SK-N-SH (cell line): ENCODE data around the gene ATP2A2. TPM values are rescaled to one million over a fixed set of nuclear protein-coding genes. Genes with fewer than 3 reads are reported as not detected.

ENCODE experiments used
- CTCF ChIA-PET: fragments of 300-600, 350-600 bp; formaldehyde crosslinking; extraction: SDS; loops from one replicate; lab custom pipeline; 2021; lab: Yijun Ruan, JAX
- POLR2A ChIA-PET: fragments of 350-600 bp; sonication (Branson Sonifier 250); formaldehyde crosslinking; extraction: SDS; loops from one replicate; lab custom pipeline; 2020; ENCODE audit warnings: antibody characterized with exemption, inconsistent platforms; lab: Yijun Ruan, JAX
- DNase-seq: peaks from one replicate; pipeline ENCODE4 v3.0.0; 2012
- H2AFZ ChIP-seq: fragments of 200-600 bp; sonication (generic); 2 replicates; pipeline ENCODE4 v1.8.1; 2016; ENCODE audit warnings: antibody characterized with exemption, mild to moderate bottlenecking, low read depth
- H3F3A ChIP-seq: fragments of 200-600 bp; sonication (generic); replicated peaks from 2 replicates; pipeline ENCODE3; 2016; ENCODE audit warnings: antibody characterized with exemption, mild to moderate bottlenecking; ENCODE audit not compliant: insufficient read depth
- H3K27ac ChIP-seq, 2 experiments: fragments of 200-500 bp in 1 of 2; fragments of 200-600 bp in 1 of 2; sonication (Bioruptor generic) in 1 of 2; sonication (generic), shearing (Covaris generic) in 1 of 2; 2 replicates each; pipeline versions ENCODE4 v1.5.1 to v1.6.1; 2014 to 2016; ENCODE audit warnings: low read depth in 2 of 2, inconsistent platforms in 1 of 2, low read length in 1 of 2, mild to moderate bottlenecking in 1 of 2, mixed read lengths in 1 of 2
- H3K27me3 ChIP-seq: fragments of 200-600 bp; sonication (generic), shearing (Covaris generic); 2 replicates; pipeline ENCODE4 v1.6.1; 2016; ENCODE audit warnings: mixed run types; ENCODE audit not compliant: insufficient read depth
- H3K36me3 ChIP-seq, 2 experiments: fragments of 200-500 bp in 1 of 2; fragments of 200-600 bp in 1 of 2; sonication (Bioruptor generic) in 1 of 2; sonication (generic) in 1 of 2; replicated peaks in 1 of 2; 2 replicates each; pipeline versions ENCODE3 to v1.5.1; 2014 to 2016; ENCODE audit warnings: low read length in 1 of 2, mild to moderate bottlenecking in 1 of 2; ENCODE audit not compliant: insufficient read depth in 2 of 2, control insufficient read depth in 1 of 2
- H3K4me1 ChIP-seq, 2 experiments: fragments of 200-500 bp in 1 of 2; fragments of 200-600 bp in 1 of 2; sonication (Bioruptor generic) in 1 of 2; sonication (generic), shearing (Covaris generic) in 1 of 2; 2 replicates each; pipeline versions ENCODE4 v1.5.1 to v1.6.1; 2014 to 2016; ENCODE audit warnings: low read depth in 1 of 2, low read length in 1 of 2, mixed run types in 1 of 2; ENCODE audit not compliant: insufficient read depth in 2 of 2, control insufficient read depth in 1 of 2
- H3K4me2 ChIP-seq: fragments of 200-600 bp; sonication (generic), shearing (Covaris generic); 2 replicates; pipeline ENCODE4 v1.6.1; 2017; ENCODE audit warnings: mixed run types
- H3K4me3 ChIP-seq, 2 experiments: fragments of 200-500 bp in 1 of 2; fragments of 200-600 bp in 1 of 2; sonication (Bioruptor generic) in 1 of 2; sonication (generic), shearing (Covaris generic) in 1 of 2; 2 replicates each; pipeline versions ENCODE4 v1.5.1 to v1.8.1; 2014 to 2016; ENCODE audit warnings: low read depth in 2 of 2, inconsistent platforms in 1 of 2, low read length in 1 of 2, mild to moderate bottlenecking in 1 of 2, mixed read lengths in 1 of 2, moderate library complexity in 1 of 2
- H3K79me2 ChIP-seq: fragments of 200-600 bp; sonication (generic); 2 replicates; pipeline ENCODE4 v1.8.1; 2017; ENCODE audit warnings: mild to moderate bottlenecking; ENCODE audit not compliant: insufficient read depth
- H3K9ac ChIP-seq: fragments of 200-600 bp; sonication (generic); 2 replicates; pipeline ENCODE4 v1.6.1; 2017; ENCODE audit warnings: mixed run types
- H3K9me2 ChIP-seq: fragments of 200-600 bp; sonication (generic); 2 replicates; pipeline ENCODE4 v1.6.1; 2017; ENCODE audit warnings: mixed run types
- H3K9me3 ChIP-seq: fragments of 200-600 bp; sonication (generic); 2 replicates; pipeline ENCODE4 v1.6.1; 2017; ENCODE audit warnings: mixed run types, mild to moderate bottlenecking, moderate library complexity
- H4K20me1 ChIP-seq: fragments of 200-600 bp; sonication (generic); 2 replicates; pipeline ENCODE4 v1.6.1; 2017; ENCODE audit warnings: mild to moderate bottlenecking, mixed run types; ENCODE audit not compliant: insufficient read depth
- CTCF ChIP-seq: fragments of 200-600 bp; sonication (generic); IDR thresholded peaks from 2 replicates; pipeline ENCODE4 v1.6.1; 2017; ENCODE audit warnings: antibody characterized with exemption, mild to moderate bottlenecking, moderate library complexity
- ELF1 ChIP-seq: IDR thresholded peaks from 2 replicates; pipeline ENCODE4 v1.4.0; 2012
- EZH2phosphoT487 ChIP-seq: fragments of 200-600 bp; sonication (generic); IDR thresholded peaks from 2 replicates; pipeline ENCODE4 v1.6.1; 2017; ENCODE audit warnings: low read depth, mixed run types, mild to moderate bottlenecking, antibody characterized with exemption, moderate library complexity, borderline replicate concordance
- NRF1 ChIP-seq: IDR thresholded peaks from 2 replicates; pipeline ENCODE4 v1.6.1; 2012; ENCODE audit warnings: low read depth, mild to moderate bottlenecking, low read length
- PBX3 ChIP-seq: IDR thresholded peaks from 2 replicates; pipeline ENCODE4; 2012
- RAD21 ChIP-seq: IDR thresholded peaks from 2 replicates; pipeline ENCODE4 v1.6.1; 2012; ENCODE audit warnings: mild to moderate bottlenecking, low read length
- RCOR1 ChIP-seq: fragments of 150-350 bp; IDR thresholded peaks from 2 replicates; pipeline ENCODE4 v1.6.1; 2017; ENCODE audit warnings: antibody characterized with exemption, low read length
- REST ChIP-seq: IDR thresholded peaks from 2 replicates; pipeline ENCODE4 v1.6.1; 2012; ENCODE audit warnings: mild to moderate bottlenecking, low read depth, low read length, moderate library complexity
- SIN3A ChIP-seq: IDR thresholded peaks from 2 replicates; pipeline ENCODE4 v1.6.1; 2012; ENCODE audit warnings: low read depth, mild to moderate bottlenecking, low read length, moderate library complexity, borderline replicate concordance
- SMC3 ChIP-seq: IDR thresholded peaks from 2 replicates; pipeline ENCODE4 v1.6.1; 2012; ENCODE audit warnings: low read depth, low read length, improper control_type of control experiment
- TAF1 ChIP-seq: IDR thresholded peaks from 2 replicates; pipeline ENCODE4 v1.6.1; 2012; ENCODE audit warnings: low read depth, mild to moderate bottlenecking, low read length, moderate library complexity, borderline replicate concordance
- WGBS: methylation state at CpG from one replicate; pipeline ENCODE4 v1.1.6; 2017; ENCODE audit warnings: low lambda C conversion rate; 5-methylcytosine and 5-hydroxymethylcytosine counted together
- polyA plus RNA-seq, 3 experiments: library from polyadenylated mRNA; depleted of rRNA; stranded (reverse); fragments of >200 nt; gene quantifications; 2 replicates each; pipeline ENCODE4 v1.2.3, GENCODE V29; 2012

ATP2A2 gene
- polyA plus RNA-seq, 1 of the 3 experiments (the other 2 are of a cell fraction): 120 TPM

- TF ChIP-seq REST (no peak), SIN3A (no peak), EZH2phosphoT487 (no peak), PBX3 (no peak)
Measured at GRCh38 chr12:110244829-110245228, 36.2 kb upstream of the ATP2A2 start (continued).

GRCh38 chr12:110245369-110245772 lies 35.7 kb upstream of the ATP2A2 start:
- peak; percentile 18 for DNase-seq
- ChIA-PET CTCF (interaction anchor here (0.6 kb wide), 1 partner anchor 66 kb away, joined by 4 read pairs; no protein-coding TSS in a partner anchor), POLR2A (no interaction called here)
- no peak overlapping the region for H3K9ac ChIP-seq
- WGBS: 80% methylated on average over 3 of the region's 3 CpGs
- H2AFZ ChIP-seq: no peak overlapping the region
- H3K4me2 ChIP-seq: no peak overlapping the region
- no peaks in the 10 kb centered on the region for H3K27me3 ChIP-seq
- H3K79me2 ChIP-seq: no peaks in the 10 kb centered on the region
- no peaks in the 10 kb centered on the region for H3K36me3 ChIP-seq
- H4K20me1 ChIP-seq: no peaks in the 10 kb centered on the region
- H3K9me3 ChIP-seq: no peaks in the 10 kb centered on the region
- no peaks in the 10 kb centered on the region; a peak in 1 of 4 replicates for H3K4me1 ChIP-seq
- H3K27ac ChIP-seq: no peak overlapping the region
- H3K4me3 ChIP-seq: no peak overlapping the region
- no peaks in the 10 kb centered on the region for H3K9me2 ChIP-seq
- TF ChIP-seq ELF1 (no peak), TAF1 (no peak), CTCF (peak; percentile 39; the same call in 1 of the 2 replicates), REST (peak; percentile 68; the same call in 1 of the 2 replicates), RAD21 (peak; percentile 40), RCOR1 (no peak), SMC3 (peak; percentile 30; the same call in 1 of the 2 replicates), NRF1 (no peak)
- H3F3A ChIP-seq: no peaks in the 10 kb centered on the region
